Suppressor macrophage treated with lipopolysaccharide for 4 hours (primary cell): ENCODE results near the gene FBN3.
"Not testable (repeated sequence)": the region's sequence is repeated elsewhere in the genome, so short reads cannot be mapped to it uniquely, and the experiment has no call there.

Source experiments
- DNase-seq: peaks from one replicate; pipeline ENCODE4 v3.0.0-alpha.2; 2020

FBN3 gene

GRCh38 chr19:8149261-8150094, at the start of gene FBN3:
Gene FBN3, minus strand, starts transcription at chr19:8149592. Its CDS starts 2,112 bp downstream, at chr19:8147480.
- no peak for DNase-seq

DNA sequence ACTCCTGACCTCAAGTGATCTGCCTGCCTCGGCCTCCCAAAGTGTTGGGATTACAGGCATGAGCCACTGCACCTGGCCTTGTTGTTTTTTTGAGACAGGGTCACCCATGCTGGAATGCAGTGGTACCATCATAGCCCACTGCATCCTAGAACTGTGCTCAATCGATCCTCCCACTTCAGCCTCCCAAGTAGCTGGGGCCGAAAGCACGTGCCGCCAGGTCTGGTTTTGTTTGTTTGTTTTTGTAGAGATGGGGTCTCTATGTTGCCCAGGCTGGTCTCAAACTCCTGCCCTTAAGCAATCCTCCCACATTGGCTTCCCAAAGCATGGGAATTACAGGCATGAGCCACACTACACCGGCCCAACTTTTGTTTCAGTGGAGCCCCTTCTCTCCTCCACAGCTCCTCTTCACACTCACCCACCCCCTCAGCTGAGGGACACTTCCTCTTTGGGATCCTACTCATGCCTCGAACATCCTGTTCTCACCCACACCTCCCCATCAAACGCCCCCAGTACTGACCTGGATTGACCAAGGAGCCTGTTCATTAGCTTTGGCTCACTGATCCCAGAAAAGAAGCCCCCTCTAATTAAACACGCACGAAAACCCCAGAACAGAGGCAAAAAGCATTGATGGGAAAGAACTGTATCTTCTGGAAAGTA, 47.0 kb upstream of the FBN3 start:
- DNase-seq = peak; percentile 43

DNA sequence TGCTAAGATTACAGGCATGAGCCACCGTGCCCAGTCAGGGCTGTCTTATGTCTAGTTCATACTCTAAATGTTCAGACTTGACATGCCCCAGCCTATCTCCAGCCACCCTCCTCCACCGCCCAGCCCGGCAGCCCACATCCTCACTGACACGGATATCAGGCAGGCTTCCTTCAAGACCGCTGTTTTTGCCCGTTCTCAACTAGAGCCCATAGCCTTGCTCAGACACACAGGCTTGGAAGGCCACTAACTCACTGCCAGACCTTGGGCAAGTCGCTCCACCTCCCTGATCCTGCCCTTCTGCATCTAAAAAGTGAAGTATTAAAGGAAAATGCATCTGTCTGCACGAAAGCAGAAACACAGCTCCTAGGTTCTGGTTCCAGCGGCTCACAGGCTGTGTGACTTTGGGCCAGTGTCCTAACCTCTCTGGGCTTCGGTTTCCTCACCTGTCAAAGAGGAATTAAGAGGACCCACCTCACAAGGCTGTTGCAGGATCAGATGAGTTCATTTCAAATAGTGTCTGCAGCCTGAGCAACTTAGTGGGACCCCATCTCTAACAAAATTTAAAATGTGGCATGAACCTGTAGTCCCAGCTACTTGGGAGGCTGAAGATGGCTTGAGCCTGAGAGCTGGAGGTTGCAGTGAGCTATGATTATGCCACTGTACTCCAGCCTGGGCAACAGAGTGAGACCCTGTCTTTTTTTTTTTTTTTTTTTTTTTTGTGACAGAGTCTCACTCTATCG, 45.3 kb upstream of the FBN3 start:
- DNase-seq = no peak

DNA sequence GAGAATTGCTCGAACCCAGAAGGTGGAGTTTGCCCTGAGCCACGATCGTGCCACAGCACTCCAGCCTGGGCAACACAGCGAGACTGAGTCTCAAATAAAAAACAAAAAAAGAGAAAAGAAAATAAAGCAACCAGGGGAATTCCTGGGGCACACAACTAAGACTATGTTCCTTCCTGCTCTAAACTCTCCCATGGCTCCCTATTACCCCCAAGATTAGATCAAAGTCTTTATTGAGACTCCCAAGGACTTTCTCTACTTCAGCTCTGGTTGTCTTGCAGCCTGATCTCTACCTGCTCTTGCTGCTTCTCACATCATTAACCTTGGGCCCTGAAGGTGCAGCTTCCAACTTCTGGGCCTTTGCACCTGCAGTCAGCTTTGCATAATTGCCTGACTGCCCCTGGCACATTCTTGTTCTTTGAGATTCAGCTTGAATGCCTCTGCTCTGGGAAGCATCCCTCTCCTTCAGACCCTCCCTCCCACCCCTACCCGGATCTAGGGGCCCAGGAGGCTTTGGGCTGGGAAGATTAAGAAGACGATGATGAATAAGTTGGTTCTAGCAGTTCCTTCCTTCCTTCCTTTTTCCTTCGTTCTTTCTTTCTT, 42.9 kb upstream of the FBN3 start:
- no peak for DNase-seq

DNA sequence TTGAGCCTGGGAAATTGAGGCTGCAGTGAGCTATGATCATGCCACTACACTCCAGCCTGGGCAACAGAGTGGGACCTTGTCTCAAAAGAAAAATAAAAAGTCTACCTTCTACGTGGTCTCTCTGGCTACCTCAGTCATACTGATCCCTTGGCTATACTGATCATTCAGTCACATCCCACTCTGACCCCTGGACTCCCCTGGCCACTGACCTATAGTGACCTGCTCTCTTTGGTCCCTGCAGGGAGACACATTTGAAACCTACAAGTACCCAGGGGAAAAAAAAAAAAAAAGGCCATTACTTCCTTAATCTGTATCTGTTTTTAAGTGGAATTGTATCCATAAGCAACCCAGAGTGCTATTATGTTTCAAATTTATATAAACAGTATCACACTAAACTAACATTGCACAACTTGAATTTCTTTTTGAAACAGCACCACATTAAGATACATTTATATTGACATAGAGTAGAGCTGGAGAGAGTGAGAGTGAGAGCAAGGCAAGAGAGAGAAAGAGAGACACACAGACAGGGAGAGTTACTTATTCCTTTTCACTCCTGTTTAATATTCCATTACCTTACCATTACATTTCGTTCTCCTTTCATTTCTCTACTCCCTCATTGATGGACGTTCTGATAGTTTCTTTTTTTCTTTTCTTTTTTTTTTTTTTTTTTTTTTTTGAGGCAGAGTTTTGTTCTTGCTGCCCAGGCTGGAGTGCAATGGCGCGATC, 36.1 kb upstream of the FBN3 start:
- DNase-seq = no peak

DNA sequence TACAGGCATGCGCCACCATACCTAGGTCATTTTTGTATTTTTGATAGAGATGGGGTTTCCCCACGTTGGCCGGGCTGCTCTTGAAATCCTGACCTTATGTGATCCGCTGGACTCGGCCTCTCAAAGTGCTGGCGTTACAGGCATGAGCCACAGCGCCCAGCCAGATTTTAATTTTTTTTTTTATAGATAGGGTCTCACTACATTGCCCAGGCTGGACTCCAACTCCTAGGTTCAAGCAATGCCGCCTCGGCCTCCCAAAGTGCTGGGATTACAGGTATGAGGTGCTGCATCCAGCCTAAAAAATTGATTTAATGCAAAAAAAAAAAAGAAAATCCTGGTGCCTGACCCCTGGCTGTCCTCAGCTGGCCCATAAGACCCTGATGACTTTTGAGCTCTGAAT, 34.9 kb upstream of the FBN3 start:
- DNase-seq = no peak

DNA sequence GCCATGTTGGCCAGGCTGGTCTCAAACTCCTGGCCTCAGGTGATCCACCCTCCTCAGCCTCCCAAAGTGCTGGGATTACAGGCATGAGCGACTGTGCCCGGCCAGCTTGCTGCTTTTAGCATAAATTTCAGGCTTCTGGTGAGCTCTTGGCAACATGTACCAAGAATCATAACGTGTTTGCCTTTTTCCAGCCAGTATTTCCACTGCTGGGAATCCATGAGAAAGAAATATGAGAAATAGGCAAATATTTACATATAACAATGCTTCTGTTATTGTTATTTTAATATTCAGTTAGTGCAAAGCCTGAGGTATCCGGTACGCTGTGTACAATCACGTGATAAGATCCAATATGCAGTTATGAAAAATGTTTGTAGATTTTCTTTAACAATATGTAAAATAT, 30.6 kb upstream of the FBN3 start:
- DNase-seq = no peak

GRCh38 chr19:8174706-8175105, 25.3 kb upstream of the FBN3 start:
- DNase-seq = no peak

GRCh38 chr19:8168537-8168936, 19.1 kb upstream of the FBN3 start:
- no peak for DNase-seq

DNA sequence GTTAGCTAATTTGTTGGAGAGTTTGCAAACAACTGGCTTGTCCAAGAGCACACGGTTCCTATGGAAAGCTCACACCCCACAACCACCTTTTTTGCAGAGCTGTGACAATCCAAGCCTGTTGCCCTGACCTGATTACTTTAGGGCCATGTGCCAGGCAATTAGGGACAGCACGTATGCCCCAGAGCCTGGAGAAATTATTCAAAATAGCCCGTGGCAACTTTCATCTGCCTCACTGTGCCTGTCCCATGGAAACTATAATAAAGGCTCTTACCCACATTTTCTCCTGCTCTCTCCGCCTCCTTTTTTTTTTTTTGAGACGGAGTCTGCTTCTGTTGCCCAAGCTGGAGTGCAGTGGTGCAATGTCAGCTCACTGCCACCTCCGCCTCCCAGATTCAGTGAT, 18.6 kb upstream of the FBN3 start:
- no peak for DNase-seq

DNA sequence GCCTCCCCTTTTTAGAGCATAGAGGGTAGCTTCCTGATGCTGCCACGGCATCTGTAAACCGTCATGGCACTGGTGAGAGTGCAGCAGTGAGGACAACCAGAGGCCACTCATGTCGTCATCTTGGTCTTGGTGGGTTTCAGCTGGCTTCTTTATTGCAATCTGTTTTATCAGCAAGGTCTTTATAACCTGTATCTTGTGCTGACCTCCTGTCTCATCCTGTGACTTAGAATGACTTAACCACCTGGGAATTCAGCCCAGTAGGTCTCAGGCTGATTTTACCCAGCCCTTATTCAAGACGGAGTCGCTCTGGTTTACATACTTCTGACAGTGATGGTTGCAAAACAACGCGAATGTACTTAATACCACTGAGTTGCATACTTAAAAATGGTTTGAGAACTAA, 14.4 kb upstream of the FBN3 start:
- DNase-seq = no peak

DNA sequence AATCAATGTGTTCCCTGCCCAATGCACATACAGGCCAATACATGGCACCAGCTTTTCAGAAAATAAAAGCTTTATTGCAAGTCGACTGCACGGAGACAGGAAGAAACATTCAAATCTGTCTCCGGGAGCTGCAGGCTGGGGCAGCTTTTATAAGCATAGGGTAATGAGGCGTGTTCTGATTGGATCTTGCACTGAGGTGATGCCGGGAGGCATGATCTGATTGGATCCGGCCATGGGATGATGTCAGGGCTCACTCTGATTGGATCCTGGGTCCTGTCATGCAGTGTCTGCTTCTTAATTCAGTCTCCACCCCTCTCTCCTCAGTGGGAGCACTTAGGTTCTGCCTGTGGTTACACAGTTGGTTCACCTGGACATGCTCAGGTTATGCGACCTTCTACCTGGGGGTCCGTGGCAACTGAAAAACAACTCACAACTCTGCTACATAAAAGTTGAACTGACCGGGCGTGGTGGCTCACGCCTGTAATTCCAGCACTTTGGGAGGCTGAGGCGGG, 11.8 kb upstream of the FBN3 start:
- DNase-seq = no peak

DNA sequence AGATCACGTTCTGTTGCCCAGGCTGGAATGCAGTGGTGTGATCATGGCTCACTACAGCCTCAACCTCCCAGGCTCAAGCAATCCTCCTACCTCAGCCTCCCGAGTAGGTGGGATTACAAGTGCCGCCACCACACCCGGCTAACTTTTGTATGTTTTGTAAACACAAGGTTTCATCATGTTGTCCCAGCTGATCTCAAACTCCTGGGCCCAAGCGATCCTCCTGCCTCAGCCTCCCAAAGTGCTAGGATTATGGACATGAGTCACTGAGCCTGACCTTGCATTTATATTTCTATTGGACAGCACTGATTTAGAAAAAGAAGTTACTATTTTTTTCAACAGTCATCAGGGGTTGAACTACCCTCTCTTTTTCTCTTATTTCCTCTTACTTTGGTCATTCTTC, 9.9 kb upstream of the FBN3 start:
- DNase-seq = not testable (repeated sequence)

DNA sequence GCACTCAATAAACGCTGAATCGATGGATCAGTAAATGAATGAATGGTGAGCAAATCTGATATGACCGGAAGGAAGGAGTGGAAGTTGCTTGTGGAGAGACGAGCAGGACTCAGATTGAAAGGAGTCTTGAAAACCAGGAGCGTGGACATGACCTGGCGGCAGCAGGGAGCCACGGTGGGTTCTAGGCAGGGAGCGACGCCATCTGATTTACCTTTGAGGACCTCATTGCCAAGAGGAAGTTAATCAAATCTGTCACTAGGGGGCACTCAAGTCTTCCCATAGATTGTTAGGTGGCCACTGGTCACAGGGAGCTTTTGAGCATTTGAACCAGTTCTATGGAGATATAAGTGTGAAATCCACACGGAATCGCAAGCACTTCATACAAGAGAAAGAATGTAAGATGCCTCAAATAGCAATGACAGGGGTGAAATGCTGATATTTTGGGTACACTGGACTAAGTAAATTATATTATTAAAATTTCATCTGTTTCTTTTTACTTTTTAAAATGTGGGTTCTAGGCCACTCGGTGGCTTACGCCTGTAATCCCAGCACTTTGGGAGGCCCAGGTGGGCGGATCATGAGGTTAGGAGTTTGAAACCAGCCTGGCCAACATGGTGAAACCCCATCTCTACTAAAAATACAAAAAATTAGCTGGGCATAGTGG, 9.2 kb upstream of the FBN3 start:
- DNase-seq = peak; percentile 91

DNA sequence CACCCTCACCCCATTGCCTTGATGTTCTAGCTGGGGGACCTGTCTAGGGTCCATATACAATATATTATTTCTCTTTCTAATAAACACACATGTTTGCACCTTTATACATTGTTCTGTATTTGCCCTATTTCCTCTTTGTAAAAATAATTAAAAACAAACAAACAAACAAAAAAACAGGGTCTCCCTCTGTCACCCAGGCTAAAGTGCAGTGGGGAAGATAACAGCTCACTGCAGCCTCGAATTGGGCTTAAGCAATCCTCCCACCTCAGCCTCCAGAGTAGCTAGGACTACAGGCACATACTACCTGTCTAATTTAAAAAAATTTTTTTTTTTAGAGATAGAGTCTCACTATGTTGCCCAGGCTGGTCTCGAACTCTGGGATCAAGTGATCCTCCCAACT, 5.9 kb upstream of the FBN3 start:
- no peak for DNase-seq

DNA sequence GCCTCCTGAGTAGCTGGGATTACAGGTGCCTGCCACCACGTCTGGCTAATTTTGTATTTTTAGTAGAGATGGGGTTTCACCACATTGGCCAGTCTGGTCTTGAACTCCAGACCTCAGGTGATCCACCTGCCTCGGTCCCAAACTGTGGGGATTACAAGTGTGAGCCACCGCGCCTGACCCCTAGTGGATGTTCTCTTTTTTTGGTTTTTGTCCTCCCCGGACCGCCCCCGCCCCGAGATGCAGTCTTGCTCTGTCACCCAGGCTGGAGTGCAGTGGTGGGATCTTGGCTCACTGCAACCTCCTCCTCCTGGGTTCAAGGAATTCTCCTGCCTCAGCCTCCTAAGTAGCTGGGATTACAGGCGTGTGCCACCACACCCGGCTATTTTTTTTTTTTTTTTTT, 4.6 kb upstream of the FBN3 start:
- not testable (repeated sequence) for DNase-seq

DNA sequence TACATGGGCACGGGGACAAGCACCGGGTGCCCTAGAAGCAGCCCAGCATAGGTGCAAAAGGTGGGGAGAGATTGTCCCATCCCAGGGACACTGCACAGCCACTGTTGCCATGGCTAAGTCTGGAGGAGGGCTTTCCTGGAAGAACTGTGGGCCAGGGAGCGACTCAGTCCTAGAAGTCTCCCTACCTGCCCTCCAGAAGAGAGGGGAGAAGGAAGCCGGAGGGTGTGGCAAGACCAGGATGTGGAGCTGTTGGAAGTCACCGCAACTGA, 2.3 kb upstream of the FBN3 start:
- no peak for DNase-seq

DNA sequence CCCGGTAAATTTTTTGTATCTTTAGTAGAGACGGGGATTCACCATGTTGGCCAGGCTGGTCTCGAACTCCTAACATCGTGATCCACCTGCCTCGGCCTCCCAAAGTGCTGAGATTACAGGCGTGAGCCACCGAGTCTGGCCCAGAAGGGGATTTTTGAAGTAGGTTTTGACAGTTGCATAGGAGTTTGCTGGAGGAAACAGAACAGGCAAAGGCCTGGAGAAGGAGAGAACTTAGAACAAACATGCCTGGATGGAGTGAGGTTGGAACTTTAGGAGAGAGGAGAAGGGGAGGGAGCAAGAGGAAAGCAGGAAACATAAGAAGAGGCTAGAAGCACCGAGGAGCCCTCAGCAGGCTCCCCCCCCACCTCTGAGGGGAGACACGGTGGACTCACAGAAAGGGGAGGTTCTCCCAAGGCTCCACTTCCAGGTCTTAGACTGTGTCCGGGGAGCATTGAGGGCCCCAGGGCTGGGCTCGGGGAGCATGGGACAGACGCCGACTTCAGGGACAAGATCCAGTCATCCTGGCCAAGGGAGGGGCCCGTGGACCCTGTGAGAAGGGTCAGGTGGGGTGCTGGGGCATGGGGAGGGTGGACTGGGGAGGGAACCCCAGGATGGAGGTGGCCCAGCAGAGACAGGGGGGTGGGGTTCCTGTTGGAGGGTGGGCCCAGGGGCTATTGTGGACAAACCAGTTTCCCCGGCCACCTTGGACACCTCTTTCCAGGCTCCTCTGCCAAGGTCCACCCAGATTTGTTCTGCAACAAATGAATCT, 1.8 kb upstream of the FBN3 start:
- DNase-seq = no peak

GRCh38 chr19:8150178-8150865, 930 bp upstream of the FBN3 start:
- no peak for DNase-seq

DNA sequence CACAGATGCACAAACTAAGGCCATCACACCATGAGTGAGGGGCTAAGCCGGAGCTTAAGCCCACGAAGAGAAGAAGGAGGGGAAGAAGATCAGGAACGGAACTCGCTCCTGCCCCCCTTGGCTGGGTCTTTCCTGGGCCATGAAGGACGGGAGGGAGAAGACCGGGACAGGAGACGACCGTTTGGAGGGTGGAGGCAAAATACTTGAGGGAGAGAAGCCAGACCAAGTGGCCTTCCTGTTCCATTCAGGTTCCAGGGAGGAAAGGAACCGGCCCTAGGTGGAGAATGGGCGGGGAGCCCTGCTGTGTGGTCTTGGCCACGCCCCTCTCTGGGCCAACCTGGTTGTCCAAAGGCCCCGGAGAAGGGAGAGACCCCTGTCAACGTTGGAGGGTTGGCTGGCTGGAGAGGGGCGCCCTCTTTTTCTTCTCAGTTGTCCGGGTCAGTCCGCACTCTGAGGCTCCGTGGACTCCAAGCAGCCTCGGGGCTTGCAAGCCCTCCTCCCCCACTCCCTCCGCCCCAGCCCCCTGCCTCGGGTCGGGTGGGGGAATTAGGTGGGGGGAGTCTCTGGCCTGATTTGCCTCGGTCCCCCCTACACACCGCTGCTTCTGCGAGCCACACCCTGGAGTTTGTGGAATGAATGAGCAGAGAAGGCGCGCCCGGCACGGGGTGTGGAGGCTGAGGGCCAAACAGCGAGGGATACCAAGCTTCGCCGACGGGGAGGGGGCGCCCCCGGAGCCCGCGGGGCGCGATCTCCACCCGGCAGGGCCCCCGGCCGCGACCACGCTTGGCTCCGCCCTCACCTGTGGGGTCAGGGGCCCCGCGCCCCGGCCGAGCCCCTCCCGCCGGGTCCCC, 757 bp downstream of the FBN3 start:
- no peak for DNase-seq
